GM18907 (cell line): ENCODE measurements around the gene ICA1.

Experiments
- ATAC-seq: cut with Tn5 transposase; IDR thresholded peaks from one replicate; pipeline ENCODE4 v1.9.1; 2021; ENCODE audit warnings: mild to moderate bottlenecking, moderate library complexity; ENCODE audit not compliant: unreplicated experiment

ICA1 gene

GRCh38 chr7:8204339-8205030 is 57.5 kb downstream of the ICA1 start:
- ATAC-seq: no peak

GRCh38 chr7:8201846-8202441 is 60.0 kb downstream of the ICA1 start:
- ATAC-seq: no peak

- no peak for ATAC-seq
Observed at GRCh38 chr7:8200717-8201116, 61.2 kb downstream of the ICA1 start.

GRCh38 chr7:8200316-8200715 is 61.7 kb downstream of the ICA1 start:
- ATAC-seq: no peak

DNA sequence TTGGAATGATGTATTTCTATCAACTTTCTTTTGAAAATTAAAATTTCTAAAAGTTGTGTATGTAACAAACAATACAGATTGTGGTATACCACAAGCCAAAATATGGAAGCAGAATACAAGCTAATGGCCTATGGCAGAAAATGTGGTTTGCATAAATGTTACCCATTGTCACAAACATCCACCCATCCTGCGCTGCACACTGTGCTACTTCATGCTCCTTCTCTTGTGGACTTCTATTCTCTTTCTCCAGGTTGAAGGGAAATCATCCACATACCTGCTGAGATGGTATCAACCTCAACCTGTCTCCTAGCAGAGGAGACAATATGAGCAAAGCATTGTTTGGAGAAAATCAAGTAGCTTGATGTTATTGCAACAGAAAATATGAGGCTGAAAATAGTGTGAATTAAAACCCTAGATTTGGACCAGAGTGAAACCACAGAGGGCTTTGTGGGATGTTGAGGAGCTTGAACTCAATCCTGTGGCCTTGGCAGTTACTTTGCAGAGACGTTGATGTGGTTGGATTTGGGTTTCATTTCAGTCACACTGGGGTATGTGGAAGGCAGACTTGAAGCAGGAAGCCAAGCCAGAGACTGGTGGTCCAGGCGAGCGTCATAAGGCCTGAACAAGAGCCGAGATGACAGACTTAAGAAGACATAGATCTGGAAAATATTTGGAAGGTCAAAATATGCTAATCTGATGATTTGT is 63.8 kb downstream of the ICA1 start:
- no peak for ATAC-seq

DNA sequence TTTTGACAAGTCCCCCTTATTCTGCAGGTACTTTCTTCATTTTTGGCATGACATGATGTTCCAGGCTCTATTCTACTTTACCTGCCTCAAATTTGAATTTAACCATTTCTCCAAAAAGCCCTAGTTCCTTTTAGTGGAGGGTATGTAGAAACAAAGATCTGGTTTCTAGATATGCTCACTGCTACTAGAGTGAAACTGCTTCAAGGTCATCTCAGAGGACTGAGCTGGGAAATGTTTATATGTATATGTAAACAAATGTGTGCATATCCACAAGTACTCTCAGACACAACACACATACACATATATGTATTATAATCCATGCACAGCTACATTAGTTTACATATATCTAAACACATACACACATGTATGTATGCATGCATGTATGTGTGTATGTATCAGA is 69.1 kb downstream of the ICA1 start:
- no peak for ATAC-seq

GRCh38 chr7:8190119-8190895 is 71.7 kb downstream of the ICA1 start:
- ATAC-seq: peak; percentile 88

DNA sequence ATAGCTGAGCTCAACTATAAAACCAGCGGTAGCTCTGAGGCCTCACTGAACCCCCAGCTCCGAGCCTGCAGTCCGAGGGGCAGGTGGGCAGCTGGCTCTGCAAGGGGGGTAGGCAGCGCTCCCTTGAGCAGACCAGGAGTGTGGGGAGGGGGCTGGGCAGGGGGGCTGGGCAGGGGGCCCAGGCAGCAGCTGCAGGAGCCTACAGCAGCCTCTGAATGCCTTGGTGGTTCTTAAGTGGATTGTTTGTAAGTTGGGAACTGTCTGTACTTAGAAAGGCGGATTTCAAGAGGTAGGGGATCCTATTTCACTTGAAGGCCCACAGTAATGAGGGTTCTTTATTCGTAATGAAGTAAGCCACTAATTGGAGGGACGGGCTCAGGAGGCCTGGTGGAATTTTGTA is 72.3 kb downstream of the ICA1 start:
- no peak for ATAC-seq

DNA sequence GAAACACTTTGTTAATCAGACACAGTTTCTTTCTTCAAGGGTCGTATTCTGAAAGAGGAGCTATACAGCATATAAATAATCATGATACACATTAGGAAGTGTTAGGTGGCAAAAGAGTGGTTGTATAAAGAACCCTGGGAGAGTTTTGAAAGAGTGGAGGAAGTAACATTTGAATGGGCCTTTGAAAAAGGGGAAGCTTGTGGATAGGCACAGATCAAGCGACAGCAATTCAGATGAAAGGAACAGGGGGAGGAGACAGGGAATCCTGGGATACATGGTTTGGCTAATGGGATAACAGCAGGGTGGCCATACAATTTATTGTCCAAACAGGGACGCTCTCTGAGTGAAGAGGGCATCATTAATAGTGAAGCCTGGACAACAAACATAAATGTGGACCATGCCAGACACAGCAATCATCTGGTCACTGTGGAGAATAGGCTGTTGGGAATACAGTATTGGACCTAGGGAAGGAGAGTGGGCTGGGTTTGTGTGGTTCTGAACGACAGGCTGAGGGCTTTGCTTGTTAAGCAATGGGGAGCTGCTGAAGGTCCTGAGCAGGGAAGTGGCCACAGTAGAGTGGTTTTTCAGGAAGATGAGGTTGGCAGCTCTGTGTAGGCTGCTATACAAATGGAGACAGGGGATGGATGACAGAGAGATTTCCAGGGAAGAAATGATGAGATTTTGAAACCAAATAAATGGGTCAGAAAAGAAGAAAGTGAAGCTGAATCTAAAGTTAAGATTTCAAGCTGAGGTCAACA is 75.9 kb downstream of the ICA1 start:
- ATAC-seq: no peak

DNA sequence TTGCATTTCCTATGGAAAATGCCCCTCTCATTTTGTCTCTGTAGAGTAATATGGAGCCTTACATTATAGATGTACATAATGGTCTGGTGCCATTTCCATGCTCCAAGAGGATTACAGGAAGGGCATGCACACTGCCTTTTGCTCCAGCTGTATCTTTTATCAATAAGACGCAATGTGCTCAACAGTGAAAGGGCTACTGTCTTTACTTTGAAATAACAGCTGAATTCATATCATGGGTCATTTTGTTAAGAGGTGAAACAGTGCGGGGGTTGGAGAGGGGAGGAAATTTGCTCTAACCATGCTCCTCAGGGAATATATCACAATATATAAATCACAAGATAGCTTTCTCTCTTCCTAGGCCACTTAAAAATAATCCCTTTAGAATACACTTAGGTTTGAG is 77.7 kb downstream of the ICA1 start:
- ATAC-seq: no peak

GRCh38 chr7:8179486-8179885 is 82.5 kb downstream of the ICA1 start:
- no peak for ATAC-seq

DNA sequence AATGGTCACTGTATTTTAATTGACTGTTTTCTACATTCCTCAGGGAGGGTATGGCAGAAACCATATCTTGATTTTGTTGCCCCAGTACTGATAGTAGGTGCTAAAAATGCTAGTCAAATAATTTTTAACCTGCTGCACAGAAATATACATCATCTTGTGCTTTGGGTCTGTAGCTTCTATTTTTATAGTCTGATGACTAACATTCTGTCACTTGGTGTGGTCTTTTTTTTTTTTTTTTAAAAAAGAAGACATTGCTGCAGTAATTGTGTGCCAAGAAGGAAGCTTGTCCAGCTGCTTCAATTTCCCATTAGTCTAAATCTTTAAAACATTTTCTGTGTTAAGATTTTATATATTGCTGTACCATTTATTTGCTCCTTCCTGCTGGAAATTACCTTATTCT is 83.6 kb downstream of the ICA1 start:
- ATAC-seq: no peak

- ATAC-seq: peak; percentile 46
Observed at GRCh38 chr7:8177109-8177933, 84.6 kb downstream of the ICA1 start.

- ATAC-seq: peak; percentile 85
Observed at GRCh38 chr7:8176370-8177081, 85.4 kb downstream of the ICA1 start.

DNA sequence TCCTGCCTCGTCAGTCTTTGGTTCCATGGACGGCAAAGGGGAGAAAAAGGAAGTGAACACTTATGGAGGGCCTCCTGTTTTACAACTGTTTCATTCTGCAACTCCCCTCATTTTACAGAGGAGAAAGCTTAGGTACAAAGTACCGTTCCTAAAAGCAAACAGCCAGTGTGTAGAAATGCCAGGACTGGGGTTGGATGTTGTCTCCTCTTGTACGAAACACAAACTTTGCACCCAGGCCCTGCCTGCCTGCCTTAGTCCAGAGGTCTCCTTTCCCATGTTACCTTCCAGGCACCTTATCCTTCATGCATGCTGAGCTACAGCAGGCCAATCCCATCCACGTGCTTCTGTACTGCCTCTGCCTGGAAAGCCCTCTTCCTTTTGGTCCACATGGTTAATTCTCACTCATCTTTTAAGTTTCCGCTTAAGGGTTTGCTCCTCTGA is 86.0 kb downstream of the ICA1 start:
- ATAC-seq: no peak

GRCh38 chr7:8172372-8173354 is 89.3 kb downstream of the ICA1 start:
- ATAC-seq: no peak

DNA sequence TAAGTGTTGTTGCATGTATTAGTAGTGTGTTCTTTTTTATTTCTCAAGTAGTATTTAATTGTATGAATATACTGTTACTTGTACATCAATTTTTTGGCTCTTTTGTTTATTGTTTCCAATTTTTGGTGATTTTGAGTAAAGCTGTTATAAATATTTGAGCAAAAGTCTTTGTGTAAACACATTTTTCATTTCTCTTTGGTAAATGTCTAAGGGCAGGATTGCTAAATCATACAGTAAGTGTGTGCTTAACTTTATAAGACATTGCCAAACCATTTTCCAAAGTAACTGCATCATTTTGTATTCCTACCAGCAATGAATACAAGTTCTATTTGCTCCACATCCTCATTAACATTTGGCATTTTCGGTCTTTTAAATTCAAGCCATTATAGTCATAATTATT is 92.8 kb downstream of the ICA1 start:
- ATAC-seq: no peak

- no peak for ATAC-seq
Observed at GRCh38 chr7:8168336-8168735, 93.6 kb downstream of the ICA1 start.
